ENCODE measurements around the gene WDFY3.

WDFY3 gene

GRCh38 chr4:84944947-84945346 is 21.5 kb downstream of the WDFY3 start:
- DNase-seq = no peak

DNA sequence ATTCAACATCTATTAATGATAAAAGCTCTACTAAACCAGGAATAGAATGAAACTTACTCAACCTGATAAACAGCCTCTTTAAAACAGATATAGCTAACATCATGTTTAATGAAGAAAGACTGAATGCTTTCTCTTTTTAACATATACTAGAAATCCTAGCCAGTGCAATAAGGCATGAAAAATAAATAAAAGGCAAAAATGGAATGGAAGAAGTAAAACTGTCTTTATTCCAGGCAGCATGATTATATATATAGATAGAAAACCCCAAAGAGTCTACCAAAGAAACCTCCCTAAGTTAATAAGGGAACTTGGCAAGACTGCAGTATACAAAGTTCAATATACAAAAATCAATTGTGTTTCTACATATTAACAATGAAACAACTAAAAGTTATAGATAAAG is 25.5 kb downstream of the WDFY3 start:
- DNase-seq = no peak

GRCh38 chr4:84939113-84939512 is 27.4 kb downstream of the WDFY3 start:
- DNase-seq = no peak

- DNase-seq = no peak
Observed at GRCh38 chr4:84938316-84938715, 28.2 kb downstream of the WDFY3 start.

DNA sequence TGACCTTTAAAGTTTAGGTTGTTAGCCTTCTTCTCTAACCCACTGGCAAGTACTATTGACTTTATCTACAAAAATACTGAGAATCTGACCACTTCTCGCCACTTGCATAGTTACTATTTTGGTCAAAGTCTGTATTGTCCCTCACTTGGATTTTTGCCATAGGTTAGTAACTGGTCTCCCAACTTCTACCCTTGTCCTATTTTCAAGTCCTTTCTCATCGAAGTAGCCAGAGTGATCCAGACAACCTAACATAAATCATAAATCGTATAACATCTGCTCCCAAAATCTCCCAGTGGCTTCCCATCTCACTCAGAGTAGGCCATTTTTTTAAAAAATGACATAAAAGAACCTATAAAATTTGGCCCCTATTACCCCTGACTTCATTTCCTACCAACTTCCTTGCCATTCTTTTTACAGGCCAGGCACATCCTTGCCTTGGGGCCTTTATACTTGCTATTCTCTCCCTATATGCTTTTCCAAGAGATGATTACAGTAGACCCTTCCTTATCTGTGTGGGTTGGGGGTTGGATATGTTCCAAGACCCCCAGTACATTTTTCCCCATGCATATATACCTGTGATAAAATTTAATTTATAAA is 29.0 kb downstream of the WDFY3 start:
- DNase-seq = no peak

DNA sequence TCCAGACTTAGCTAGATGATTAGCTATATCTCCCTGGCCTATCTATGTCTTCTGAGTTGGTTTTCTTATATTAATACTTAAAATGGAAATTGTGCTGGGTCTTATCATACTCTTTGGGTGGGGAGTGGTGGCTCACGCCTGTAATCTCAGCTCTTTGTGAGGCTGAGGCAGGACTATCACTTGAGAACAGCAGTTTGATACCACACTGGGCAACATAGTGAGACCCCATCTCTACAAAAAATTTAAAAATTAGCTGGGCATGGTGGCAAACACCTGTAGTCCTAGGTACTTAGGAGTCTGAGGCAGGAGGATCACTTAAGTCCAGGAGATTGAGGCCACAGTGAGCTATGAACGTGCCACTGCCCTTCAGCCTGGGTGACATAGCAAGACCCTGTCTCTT is 30.4 kb downstream of the WDFY3 start:
- no peak for DNase-seq

DNA sequence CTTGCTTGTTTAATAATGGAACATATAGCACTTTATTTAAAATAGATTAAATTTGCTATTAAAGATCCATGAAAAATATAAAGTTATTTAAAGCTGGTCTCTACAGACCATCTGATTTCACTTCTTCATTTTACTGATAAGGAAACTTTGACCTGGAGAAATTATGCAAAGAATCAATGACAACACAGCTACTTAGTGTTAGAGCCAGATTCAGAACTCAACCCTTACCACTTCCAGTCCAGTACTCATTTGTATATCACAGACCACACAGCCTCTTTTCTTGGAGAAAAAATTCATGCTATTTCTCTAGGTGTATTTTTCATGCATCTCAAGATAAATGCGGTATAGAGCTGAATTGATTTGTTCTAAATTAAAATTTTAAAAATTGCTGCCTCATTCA is 34.0 kb downstream of the WDFY3 start:
- no peak for DNase-seq

GRCh38 chr4:84931961-84932360 is 34.5 kb downstream of the WDFY3 start:
- no peak for DNase-seq

- DNase-seq = no peak
Observed at GRCh38 chr4:84931274-84931673, 35.2 kb downstream of the WDFY3 start.

- DNase-seq = no peak
Observed at GRCh38 chr4:84928089-84928488, 38.4 kb downstream of the WDFY3 start.

DNA sequence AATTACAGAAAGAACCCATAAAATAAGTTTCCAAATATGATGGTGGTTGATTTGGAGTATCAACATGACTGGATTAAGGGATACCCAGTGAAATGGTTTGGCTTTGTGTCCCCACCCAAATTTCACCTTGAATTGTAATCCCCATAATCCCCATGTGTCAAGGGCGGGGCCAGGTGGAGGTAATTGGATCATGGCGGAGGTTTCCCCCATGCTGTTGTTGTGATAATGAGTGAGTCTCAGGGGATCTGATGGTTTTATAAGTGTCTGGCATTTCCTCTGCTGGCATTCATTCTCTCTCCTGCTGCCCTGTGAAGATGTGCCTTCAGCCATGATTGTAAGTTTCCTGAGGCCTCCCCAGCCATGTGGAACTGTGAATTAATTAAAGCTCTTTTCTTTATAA is 39.1 kb downstream of the WDFY3 start:
- DNase-seq = no peak

DNA sequence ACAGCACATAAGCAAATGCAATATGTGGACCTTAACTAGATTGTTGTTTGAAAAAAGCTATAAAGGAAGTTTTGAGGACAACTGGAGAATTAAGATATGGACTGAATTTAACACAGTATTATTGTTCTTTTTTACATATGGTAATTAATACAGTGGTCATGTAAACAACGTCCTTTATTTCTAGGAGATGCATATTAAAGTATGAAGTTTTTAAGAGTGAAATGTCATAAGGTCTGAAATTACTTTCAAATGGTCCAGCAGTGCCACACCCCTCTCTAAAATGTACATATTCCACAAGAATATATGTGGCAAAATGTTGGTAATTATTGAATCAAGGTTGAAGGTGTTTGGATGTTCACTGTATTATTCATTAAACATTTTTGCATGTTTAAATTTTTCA is 40.9 kb downstream of the WDFY3 start:
- DNase-seq = no peak

DNA sequence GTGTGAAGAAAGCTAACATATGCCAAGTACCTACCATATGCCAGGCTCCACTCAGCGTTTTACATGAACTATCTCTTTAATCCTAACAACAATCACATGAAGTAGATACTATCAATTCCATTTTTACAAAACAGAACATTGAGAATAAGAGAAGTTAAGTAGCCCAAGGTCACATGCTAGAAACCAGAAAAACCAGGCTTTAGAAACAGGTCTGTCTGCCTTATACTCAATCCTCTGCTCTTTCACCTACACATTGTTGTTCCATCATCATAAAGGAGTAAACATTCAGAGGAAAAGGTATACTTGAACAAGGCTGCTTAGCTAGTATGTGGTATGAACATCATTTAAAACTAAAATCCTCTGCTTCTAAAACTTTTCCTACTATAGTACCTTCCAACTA is 42.1 kb downstream of the WDFY3 start:
- DNase-seq = no peak

GRCh38 chr4:84920617-84921016 is 45.9 kb downstream of the WDFY3 start:
- DNase-seq = no peak

DNA sequence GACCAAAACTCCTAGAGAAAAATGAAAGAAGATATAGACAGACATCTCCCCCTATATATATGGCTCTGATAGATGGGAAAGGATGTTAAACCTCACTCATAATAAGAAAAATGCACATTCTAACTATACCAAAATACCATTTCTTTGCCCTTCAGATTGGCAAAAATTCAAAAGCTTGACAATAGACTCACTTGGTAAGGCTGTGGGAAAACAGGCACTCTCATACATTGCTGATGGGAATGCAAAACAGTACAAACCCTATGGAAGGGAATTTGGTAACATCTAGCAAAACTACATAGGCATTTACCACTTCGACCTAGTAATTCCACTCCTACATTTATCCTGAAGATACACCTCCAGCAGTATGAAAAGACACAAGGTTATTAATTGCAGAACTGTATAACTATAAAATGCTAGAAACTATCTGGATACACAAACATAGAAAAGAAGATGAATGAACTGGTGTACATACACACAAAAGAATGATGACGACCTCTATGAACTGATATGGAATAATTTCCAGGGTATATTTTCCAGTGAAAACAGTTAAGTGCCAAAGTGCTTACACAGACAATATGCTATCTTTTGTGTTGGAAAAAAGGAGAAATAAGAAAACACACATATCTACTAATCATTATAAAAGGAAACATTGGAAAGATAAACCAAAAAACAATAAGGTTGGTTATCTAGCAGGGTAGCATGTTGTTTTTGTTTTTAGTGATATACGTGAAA is 48.5 kb downstream of the WDFY3 start:
- DNase-seq = no peak

DNA sequence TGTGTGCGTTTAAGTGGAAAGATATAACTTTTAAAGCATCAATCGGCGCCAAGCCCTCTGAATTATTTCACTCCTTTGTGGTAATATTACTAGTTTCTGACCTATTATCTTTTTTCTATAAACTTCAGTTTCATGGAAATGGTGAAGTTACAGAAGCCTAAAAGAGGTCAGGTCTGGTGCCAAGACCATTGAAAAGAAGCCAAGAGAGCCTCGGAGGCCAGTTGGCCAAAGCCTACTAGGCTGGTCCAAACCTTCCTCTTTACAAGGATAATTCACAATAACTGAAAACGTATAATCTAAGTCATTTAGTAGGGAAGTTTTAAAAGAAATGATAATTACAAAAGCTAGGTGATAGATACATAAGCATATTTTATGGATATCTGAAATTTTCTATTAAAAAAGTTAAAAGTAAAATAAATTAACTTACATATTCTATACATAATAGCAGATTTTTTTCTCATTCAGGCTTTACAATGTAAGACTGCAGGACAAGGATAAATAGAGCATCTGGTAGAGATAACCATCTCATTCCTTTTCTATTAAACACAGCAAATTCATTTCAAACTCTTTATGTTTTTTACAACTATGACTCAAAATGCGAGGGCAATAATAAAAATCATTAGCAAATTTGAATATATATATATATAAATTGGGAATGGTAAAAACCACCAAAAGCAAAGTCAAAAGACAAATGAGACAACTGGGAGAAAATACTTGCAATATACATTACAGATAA is 49.2 kb downstream of the WDFY3 start:
- DNase-seq = no peak

DNA sequence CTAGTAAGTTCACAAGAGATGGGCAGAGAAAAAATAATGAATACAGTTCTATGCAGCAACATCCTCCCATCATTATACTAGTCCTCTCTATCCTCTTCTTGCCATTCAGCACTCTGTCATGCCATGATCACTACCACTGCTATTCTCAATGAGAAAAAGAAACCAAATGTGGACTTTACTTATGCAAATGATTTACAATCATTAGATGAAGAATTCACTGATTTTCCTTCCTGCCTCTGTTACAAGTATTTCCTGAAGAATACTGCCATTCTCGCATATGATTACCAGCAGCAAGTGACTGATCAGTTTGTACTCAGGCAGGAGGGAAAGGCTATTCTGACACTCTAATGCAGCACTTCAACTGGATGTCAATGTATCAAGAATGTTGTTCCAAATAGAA is 50.3 kb downstream of the WDFY3 start:
- no peak for DNase-seq

- DNase-seq = no peak
Observed at GRCh38 chr4:84915396-84915780, 51.1 kb downstream of the WDFY3 start.

DNA sequence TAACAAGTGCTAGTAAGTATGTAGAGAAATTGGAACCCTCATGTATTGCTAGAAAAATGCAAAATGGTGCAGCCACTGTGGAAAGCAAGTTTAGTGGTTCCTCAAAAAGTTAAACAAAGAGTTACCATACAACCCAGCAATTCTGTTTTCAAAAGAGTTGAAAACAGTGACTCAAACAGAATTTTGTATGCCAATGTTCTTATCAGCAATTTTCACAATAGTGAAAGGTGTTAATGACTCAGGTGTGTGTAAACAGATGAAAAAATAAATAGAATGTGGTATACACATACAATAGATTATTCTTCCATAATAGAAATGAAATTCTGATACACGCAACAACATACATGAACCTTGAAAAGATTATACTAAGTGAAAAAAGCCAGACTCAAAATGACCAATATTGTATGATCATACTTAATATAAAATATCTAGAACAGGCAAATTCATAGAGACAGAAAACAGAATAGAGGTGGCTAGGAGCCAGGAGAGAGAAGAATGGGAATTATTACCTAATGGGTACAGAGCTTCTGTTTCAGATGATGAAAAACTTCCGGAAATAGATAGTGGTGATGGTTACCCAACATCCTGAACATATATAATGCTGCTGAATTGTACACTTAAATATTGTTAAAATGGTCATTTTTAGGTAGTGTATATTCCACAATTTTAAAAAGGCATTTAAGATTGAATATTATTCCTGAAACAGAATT is 51.6 kb downstream of the WDFY3 start:
- DNase-seq = no peak

DNA sequence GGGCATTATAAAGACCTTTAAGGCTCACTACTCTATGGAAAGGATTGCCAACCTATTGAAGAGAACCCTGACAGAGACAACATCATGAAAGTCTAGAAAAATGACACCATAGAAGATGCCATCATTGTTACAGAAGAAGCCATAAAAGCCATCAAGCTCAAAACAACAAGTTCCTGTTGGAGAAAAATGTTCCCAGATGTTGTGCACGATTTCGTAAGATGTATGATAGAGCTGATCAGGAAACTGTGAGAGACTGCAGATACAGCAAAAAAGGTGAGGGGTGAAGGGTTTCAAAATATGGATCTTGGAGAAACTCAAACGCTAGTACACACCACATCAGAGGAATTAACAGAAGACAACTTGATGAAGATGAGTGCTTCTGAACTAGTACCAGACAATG is 53.3 kb downstream of the WDFY3 start:
- DNase-seq = no peak

- DNase-seq = no peak
Observed at GRCh38 chr4:84912741-84913140, 53.7 kb downstream of the WDFY3 start.

DNA sequence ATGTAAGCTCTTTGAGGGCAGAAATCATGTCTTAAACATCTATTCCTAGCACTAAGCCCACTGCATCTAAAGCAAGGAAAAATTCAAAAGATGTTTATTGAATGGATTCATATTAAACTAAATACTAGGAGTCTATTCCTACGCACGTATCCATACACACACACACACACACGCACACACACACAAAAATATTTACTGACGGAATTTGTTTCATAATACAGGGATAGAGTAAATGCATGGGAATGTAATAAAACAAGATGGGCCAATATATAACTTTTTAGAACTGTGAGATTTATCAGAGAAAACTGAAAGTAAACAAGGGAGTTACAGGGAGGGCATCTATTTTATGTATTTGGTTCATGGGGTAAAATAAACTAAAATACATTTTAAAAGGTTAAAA is 57.6 kb downstream of the WDFY3 start:
- no peak for DNase-seq

- DNase-seq = no peak
Observed at GRCh38 chr4:84907145-84907544, 59.3 kb downstream of the WDFY3 start.

GRCh38 chr4:84905646-84906045 is 60.8 kb downstream of the WDFY3 start:
- DNase-seq = no peak

Data from T-helper 9 cell (primary cell).